Lung microvascular endothelial cell (primary cell): Measurements from ENCODE around the gene SLC25A39. TPM values are rescaled to one million over a fixed set of nuclear protein-coding genes. Genes with fewer than 3 reads are reported as not detected.
A peak's percentile ranks its signal among the peaks of the same experiment; 100 is the strongest.
"Not testable (repeated sequence)": the region's sequence is repeated elsewhere in the genome, so short reads cannot be mapped to it uniquely, and the experiment has no call there.

Experiments used
- DNase-seq, 2 donors: peaks; one replicate each; pipeline versions ENCODE4 v3.0.0 to v3.0.0-alpha.2; 2010; ENCODE audit warnings: low read depth in 2 of 2
- total RNA-seq: library from RNA; depleted of rRNA; stranded (reverse); fragments of >200 nt; gene quantifications from 2 replicates; pipeline ENCODE4 v1.2.1, GENCODE V29; 2014

The SLC25A39 gene, protein sequence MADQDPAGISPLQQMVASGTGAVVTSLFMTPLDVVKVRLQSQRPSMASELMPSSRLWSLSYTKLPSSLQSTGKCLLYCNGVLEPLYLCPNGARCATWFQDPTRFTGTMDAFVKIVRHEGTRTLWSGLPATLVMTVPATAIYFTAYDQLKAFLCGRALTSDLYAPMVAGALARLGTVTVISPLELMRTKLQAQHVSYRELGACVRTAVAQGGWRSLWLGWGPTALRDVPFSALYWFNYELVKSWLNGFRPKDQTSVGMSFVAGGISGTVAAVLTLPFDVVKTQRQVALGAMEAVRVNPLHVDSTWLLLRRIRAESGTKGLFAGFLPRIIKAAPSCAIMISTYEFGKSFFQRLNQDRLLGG
- total RNA-seq = 47.5 and 72.6 TPM in 2 replicates

DNA sequence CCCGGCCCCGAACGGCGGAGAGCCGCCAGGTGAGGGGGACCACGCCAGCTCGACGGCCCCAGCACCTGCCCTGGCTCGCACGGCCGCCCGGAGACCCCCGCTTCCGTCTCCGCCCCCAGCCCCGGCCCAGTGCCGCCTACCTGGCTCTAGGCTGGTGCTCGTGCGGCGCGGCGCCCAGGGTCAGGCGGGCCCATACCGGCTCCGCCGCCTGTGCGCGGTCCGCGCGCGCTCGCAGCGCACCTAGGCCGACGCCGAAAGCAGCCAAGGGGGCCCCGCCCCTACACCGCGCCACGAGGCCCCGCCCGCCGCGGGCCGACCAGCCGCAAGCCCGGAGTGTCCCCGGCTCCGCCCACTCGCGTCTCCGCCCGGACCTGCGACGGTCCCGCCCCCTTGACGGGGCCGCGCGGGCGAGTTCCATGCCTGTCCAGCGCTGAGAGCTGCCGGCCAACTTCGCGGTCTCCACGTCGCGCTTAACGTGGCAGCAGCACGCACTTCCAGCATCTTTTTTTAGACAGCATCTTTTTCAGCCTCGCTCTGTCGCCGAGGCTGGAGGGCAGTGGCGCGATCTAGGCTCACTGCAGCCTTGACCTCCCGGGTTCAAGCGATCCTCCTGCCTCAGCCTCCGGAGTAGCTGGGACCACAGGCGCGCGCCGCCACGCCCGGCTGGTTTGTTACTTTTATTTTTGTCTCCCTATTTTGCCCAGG lies at the start of gene SLC25A39:
TSS of gene SLC25A39 (minus strand) at position 253 of the 705 bp plus-strand sequence. CDS start 1,261 bp downstream, outside the sequence.
- DNase-seq = peak; percentile 96 to 97

DNA sequence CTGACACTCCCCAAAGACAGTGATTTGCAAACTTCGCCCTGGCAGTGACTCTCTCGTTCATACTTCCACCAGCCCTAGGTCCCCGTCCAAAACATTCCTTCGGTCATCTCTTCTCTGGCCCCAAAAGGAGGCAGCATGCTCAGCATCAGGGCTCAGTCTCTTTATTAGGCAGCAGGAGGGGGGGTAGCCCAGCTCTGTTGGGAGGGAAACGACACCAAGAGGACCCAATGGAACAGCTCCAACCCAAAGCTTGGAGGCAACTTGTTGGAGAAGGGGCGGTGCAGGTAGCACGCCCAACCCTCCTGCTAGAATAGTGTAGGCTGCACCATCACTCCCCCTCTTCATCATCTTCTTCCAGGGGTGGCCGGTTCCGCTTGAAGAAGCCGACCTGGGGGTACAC lies 47.4 kb upstream of the SLC25A39 start:
- no peak for DNase-seq

DNA sequence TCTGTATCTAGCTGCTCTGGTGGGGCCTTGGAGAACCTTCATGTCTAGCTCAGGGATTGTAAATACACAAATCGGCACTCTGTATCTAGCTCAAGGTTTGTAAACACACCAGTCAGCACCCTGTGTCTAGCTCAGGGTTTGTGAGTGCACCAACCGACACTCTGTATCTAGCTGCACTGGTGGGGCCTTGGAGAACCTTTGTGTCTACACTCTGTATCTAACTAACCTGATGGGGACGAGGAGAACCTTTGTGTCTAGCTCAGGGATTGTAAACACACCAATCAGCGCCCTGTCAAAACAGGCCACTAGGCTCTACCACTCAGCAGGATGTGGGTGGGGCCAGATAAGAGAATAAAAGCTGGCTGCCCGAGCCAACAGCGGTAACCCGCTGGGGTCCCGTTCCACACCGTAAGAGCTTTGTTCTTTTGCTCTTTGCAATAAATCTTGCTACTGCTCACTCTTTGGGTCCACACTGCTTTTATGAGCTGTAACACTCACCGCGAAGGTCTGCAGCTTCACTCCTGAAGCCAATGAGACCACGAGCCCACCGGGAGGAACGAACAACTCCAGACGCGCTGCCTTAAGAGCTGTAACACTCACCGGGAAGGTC lies 44.9 kb upstream of the SLC25A39 start:
- not testable (repeated sequence) for DNase-seq

DNA sequence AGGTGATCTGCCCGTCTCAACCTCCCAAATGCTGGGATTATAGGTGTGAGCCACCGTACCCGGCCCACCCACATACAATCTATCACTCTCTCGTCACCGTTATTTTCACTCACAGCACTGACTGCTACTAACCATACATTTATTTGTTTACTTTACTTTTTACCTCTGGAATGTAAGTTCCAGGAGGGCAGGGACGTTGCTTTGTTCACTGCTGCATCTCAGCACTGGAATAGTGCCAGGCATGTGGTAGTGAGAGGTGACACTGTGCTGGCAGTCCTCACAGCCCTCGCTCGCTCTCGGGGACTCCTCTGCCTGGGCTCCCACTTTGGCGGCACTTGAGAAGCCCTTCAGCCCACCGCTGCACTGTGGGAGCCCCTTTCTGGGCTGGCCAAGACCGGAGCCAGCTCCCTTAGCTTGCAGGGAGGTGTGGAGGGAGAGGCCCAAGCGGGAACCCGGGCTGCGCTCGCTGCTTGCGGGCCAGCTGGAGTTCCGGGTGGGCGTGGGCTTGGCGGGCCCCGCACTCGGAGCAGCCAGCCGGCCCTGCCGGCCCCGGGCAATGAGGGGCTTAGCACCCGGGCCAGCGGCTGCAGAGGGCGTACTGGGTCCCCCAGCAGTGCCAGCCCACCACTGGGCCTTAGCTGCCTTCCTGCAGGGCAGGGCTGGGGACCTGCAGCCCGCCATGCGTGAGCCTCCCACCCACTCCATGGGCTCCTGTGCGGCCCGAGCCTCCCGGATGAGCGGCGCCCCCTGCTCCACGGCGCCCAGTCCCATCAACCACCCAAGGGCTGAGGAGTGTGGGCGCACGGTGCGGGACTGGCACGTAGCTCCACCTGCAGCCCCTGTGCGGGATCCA lies 44.0 kb upstream of the SLC25A39 start:
- DNase-seq = not testable (repeated sequence)

DNA sequence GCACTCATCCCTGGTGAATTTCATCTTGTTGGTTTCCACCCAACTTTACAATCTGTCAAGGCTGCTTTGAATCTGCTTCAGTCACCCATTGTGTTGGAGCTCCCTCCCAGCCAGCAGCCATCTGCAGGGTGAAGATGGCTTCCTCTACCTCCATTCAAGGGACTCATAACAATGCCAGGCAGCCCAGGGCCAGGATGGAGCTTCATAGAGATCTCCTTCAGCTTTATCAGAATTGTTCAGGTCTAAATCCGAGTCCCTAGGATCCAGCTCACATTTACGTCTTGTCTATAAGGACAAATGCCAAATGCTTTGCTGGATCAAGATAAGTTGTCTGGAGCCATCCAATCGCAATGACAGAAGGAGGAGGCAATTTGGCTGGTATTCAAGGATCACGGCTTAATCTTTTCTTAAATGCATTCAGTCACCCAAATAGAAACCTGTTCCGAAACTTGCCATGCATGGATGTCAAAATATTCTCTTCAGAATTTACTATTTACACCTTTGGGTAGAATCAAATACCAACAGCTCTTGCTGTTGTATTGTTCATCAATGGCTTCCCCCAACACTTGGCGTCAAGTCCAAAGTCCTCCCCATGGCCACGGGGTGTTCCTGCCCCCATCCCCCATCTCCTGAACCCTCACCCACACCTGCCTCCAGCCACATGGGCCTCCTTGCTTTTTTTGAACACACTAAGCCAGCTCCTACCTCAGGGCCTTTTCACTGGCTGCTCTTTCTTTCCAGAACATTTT lies 42.8 kb upstream of the SLC25A39 start:
- DNase-seq = no peak

DNA sequence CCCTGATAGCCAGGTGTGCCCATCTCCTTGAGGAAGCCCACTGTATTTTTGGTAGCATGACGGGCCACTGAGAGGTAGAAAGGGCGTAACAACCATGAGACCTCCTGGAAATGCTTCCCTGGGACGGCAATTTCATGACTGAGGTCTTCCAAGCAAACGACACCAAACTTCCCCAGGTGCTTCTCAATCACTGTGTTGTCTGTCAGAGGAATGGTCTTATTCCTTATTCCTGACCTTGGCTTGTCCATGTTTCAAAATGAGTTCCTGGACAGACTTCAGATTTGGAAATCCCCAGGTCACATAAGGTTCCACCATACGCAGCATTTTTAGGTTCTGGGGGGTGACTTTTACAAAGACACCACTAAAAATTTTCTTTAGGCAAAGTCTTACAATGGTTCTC lies 40.4 kb upstream of the SLC25A39 start:
- not testable (repeated sequence) for DNase-seq

DNA sequence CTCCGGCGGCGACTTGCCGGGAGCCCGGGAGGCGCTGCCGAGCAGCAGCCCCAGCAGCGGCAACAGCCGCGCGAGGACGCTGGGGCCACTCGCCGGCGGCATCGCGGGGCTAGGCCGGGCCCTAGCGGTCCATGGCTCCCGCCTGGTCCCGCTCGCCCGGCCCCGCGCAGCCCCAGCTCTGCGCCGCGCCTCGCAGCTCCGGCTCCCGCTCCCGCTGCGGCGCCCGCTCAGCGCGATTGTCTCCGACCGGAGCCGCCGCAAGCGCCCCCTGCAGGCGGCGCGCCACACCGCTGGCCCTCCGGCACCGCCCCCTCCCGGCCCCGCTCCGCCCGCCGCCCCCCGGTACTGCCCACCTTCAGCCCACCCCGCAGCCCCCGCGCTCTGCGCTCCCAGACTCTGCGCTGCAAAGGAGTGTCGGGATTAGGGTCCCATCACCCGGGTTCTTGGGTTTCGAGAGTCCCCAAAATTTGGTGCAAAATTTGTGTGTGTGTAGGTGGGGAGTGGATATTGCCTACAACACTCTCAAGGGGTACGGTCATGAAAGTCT lies 39.1 kb upstream of the SLC25A39 start, which contains the start of gene FAM171A2:
TSS of gene FAM171A2 (minus strand) at position 241 of the 547 bp plus-strand sequence. CDS start at position 102, 139 bp downstream.
- DNase-seq = peak; percentile 62 to 74

DNA sequence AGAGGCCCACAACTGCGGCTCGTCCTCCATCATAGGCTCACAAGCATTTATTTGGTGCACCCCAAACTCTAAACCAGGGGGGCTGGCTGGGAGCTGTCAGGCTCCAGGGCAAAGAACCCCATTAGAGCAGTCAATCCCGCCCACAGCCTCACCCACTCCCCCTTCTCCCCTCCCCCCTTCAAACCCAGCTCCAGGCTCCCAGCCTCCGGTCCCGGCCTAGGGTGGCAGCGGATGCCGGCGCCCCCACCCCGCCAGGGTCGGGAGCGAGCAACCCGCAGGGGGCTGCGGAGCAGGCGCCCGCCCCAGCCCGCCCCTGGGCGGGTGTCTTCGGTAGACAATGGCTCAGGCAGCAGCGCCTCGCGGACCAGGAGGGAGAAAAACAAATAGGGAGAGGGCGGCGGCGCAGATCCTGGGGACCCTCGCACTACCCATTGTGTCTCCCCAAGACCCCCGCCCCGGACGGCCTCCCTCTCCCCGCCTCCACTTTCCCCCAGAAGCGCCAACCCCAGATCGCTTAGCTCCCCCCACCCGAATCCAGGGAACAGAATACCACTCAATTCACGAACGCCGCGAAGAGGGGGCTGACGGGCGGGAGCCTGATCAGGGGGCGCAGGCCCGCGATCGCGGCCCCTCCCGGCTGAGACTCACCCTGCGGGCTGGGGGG lies 38.5 kb upstream of the SLC25A39 start:
- peak in 1 of 2 donors; percentile 16 for DNase-seq

DNA sequence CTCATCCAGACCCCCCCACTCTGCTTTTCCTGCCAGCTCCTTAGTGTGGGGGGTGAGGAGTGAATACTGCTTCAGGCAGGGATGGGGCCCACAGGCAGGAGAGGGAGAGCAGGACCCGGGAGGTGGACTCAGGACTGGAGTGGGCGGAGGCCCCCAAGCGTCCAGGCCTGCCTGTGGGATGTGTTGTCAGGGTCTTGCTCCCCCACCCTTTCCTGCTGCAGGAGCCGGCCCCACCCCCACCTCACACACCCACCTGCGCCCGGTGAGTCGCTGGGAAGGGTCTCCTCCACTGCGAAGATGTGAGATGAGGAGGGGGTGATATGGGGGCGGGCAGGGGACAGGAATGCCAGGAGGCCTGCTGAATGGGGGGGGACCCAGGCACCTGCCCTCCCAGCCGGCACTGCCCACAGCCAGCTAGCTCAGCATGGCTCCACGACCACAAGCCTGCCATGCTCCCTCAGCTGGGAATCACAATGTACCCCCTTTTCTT lies 37.9 kb upstream of the SLC25A39 start:
- no peak for DNase-seq

DNA sequence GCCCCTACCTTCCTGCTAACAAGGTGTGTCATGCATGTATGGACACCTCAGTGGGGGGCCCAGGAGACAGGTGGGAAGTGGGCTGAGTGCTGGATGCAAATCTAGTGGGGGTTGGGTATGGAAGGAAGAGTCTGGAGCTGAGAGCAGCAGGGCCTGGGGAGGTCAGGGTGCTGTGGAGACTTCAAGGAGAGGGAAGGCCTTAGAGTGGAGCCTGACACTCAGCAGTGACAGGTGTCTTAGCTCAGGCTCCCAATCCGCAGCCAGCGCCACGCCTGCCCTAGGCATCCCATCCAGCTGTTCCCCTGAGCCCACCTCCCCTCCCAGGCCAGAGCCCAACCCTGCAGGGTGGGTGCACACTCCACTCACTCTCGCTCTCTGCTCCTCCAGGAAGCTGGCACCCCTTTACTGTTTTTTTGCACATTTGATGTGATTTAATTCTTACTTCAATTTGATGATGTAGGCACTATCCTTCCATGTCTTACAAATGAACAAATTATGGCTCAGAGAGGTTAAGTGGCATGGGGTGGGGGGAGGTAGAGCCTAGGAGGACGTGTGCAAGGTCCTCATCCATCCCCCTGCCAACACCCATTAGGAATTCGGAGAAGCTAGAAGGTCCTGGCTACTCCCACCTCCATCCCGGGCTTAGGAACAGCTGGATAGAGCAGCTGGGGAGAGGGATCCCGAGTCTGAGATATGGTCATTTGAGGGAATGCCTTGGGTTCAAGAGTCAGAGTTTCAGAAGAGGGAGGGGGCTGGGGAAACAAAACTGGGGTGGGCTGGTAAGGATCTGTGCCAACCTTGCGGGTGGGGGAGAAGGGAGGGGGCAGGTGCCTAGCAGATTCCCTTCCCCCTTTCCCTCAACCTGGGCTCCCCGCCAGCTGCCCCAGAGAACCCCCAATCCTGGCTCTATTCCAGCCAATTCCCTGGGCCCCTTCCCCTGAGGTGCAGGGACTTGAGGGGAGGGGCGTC lies 37.0 kb upstream of the SLC25A39 start:
- no peak for DNase-seq

DNA sequence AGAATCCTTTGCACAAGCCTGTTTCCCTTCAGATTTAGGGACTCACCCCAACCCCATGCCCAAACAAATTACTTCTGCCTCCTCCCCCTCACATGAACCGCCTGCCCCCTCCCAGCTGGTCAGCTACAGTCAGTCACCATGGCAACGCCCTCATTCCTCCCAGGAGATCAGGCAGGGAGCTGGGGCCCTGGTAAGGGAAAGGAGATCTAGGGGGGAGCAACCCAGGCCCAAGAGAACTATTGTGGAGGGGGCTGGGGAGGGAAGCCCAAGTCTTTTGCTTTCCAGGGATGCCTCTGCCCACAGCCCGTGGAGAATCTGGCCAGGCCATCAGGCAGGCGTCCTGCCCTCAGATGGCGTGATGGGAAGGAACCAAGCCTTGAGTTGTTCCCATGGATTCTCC lies 36.2 kb upstream of the SLC25A39 start:
- no peak for DNase-seq

DNA sequence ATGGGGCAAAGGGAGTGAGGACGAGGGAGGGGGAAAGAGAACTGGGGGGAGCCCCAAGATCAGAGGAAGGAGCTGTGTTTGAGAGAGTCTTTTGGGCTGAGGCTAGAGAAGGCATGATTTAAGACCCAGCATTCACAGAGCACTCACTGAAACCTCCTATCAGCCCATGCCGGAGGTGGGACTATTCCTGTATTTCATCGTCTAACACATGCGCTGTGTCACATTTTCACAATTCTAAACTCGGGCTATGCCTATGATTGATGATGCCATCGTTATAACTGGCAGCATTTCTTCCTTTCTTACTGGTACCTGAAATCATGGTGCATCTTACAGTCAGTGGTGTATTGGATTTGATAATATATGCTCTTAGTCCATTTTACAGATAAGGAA lies 35.5 kb upstream of the SLC25A39 start:
- no peak for DNase-seq

DNA sequence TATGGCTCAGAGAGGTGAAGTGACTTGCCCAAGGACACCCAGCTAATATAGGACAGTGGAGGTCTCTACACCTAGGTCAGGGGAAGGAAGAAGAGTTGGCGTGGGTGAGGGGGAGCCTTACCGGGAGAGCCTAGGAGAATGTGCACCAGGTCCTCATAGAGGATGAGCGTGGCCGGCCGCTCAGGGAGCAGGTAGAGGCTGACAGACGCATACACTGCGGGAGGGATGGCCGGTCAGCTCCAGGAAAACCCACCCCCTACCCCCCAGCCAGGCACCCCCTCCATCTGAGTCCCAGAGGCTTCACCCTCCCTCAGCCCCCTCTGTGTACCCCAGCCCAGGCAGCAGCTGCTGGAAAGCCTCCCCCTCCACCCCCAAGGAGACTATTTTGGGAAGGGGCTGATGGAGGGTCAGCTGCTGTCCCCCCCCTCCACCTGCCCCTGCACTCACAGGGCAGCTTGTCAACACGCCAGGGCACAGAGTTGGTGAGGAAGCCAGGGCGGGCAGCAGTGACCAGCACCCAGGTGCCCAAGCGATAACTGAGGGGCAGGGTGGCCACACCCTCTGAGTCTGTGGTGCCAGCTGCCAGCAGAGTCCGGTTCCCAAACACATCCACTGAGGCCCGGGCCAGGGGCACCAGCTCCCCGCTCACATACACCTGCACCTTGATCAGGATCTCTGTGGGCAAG lies 35.0 kb upstream of the SLC25A39 start:
- DNase-seq = no peak

DNA sequence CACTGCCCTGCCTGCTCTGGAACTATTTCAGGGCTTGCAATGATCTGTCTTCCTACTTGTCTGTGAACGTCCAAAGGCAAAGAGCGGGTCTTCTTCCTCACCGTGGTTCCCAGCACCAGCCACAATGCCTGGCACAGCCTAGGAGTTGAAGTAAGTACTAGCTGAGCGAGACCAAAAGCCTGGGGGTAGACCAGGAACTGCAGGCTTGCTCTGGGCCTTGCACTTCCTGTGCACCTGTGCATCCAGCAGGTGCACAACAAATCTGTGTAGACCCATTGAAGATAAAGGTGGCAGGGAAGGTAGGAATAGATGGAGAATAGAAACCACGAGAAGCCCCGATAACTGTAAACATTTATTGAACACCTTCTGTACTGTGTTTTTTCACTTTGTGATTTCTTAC lies 34.4 kb upstream of the SLC25A39 start:
- no peak for DNase-seq

DNA sequence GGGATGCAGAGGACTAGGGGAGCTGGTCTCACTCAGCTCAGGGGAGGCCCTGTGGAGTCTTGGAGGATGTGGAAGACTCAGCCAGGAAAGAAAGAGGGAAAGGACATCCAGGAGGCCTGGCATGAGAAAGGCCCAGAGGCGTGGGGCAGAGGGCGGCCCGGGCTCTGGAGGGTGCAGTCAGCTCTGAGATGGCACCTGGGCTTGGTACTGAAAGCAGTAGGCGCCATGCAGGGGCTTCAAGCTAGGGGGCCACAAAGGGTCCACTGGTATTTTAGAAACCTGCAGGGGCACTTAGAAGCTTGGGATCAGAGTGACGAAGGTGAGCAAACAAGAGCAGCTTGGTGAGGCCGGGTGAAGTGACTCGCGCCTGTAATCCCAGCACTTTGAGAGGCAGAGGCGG lies 33.4 kb upstream of the SLC25A39 start:
- DNase-seq = no peak

DNA sequence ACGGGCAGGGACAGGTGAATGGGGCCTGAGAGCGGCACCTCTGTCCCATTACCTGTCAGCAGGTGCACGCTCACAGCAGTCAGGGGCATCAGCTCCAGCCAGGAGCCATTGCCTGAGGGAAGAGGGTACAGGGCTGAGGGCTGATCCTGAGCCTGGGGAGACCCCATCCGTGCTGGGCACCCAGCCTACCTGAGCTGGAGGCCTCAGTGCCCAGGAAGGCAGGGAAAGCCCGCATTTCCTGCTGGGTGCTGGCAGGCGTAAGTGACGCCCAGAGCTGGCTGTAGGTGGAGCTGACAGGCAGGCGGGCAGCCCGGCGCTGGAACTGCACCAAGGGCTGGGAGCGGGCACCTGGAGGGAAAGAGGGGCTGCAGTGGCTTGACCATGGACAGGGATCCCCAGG lies 31.6 kb upstream of the SLC25A39 start:
- DNase-seq = no peak

DNA sequence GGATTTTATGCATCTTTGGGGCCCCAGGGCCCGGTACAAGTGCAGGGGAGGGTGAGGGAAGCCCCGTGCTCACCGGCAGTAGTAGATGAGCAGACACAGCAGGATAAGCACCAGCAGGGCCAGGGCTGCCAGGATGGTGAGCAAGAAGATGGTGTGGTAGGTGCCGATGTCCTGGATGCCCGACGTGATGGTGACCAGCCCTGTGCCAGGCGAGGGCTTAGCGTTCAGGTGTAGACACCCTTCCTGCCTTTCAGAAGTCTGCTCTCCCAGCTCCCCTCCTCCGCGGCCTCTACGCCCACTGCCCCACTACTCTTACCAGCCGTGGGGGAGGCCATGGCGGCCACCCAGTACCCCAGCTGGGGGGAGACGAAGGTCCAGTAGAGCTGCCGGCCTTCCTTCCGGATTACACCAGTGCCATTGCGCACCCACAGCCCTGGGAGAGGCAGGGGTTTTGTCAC lies 31.0 kb upstream of the SLC25A39 start:
- no peak for DNase-seq
